ENCODE data around the gene DDX23.

DDX23 gene

DNA sequence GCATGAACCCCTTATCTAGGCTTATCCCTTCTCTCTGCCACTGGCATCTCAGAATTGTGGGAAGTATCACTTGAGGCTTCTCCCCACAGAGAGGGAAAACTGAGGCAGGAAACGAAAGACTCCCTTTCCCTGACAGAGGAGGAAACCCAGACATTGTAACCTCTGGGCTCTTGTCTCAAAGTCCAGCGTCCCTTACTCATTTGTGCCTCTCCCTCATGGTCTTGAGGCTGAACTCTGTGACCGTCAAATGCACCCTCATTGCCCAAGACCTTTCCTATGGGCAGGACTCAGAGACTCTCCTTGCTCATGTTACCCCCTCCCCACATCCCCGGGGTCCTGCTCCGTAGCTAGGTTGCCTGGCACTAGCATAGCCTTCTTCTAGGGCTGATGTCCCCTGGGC lies 29.8 kb downstream of the DDX23 start:
- no peak for ATAC-seq (ENCODE audit: low read depth)
- H3K9me3 ChIP-seq (ENCODE audit: severe bottlenecking), result no peaks in the 10 kb centered on the region
- H3K27me3 ChIP-seq (ENCODE audit: insufficient read depth, poor library complexity, severe bottlenecking), result no peaks in the 10 kb centered on the region
- H3K36me3 ChIP-seq (ENCODE audit: low read depth), result peaks cover 8% of the 10 kb centered on the region
- TF ChIP-seq CTCF (IDR thresholded peaks at IDR 0.05; ENCODE audit: poor library complexity, severe bottlenecking), result no peak
- no peak overlapping the region for H3K4me3 ChIP-seq (ENCODE audit: severe bottlenecking)
- H3K4me1 ChIP-seq (ENCODE audit: insufficient read depth, poor library complexity, severe bottlenecking), result no peaks in the 10 kb centered on the region
- no peak for DNase-seq (ENCODE audit: low spot score)
- no peak overlapping the region for H3K27ac ChIP-seq (ENCODE audit: poor library complexity, severe bottlenecking)

- no peaks in the 10 kb centered on the region for H3K27me3 ChIP-seq (ENCODE audit: insufficient read depth, poor library complexity, severe bottlenecking)
- ATAC-seq (ENCODE audit: low read depth) (no peak), DNase-seq (ENCODE audit: low spot score) (no peak)
- no peak for TF ChIP-seq CTCF (IDR thresholded peaks at IDR 0.05; ENCODE audit: poor library complexity, severe bottlenecking)
- 0 out of 2 replicates have a peak, but pooled peaks cover 4% of the 10 kb centered on the region for H3K36me3 ChIP-seq (ENCODE audit: low read depth)
- no peaks in the 10 kb centered on the region for H3K9me3 ChIP-seq (ENCODE audit: severe bottlenecking)
- no peak overlapping the region for H3K4me3 ChIP-seq (ENCODE audit: severe bottlenecking)
- H3K4me1 ChIP-seq (ENCODE audit: insufficient read depth, poor library complexity, severe bottlenecking), result no peaks in the 10 kb centered on the region
- H3K27ac ChIP-seq (ENCODE audit: poor library complexity, severe bottlenecking), result no peak overlapping the region
These were observed 31.8 kb downstream of the DDX23 start for GRCh38 chr12:48819986-48820725.

GRCh38 chr12:48818831-48819590 lies 33.0 kb downstream of the DDX23 start:
- Histone ChIP-seq H3K9me3 (ENCODE audit: severe bottlenecking) (no peaks in the 10 kb centered on the region), H3K4me3 (ENCODE audit: severe bottlenecking) (peak overlapping the region; percentile 58), H3K27ac (ENCODE audit: poor library complexity, severe bottlenecking) (no peak overlapping the region), H3K4me1 (ENCODE audit: insufficient read depth, poor library complexity, severe bottlenecking) (no peaks in the 10 kb centered on the region), H3K27me3 (ENCODE audit: insufficient read depth, poor library complexity, severe bottlenecking) (no peaks in the 10 kb centered on the region), H3K36me3 (ENCODE audit: low read depth) (no peaks in the 10 kb centered on the region)
- DNase-seq (ENCODE audit: low spot score), result no peak
- ATAC-seq (ENCODE audit: low read depth), result no peak
- TF ChIP-seq CTCF (IDR thresholded peaks at IDR 0.05; ENCODE audit: poor library complexity, severe bottlenecking), result peak; percentile 18

GRCh38 chr12:48817873-48818830 lies 33.8 kb downstream of the DDX23 start, which contains the start of gene CACNB3:
TSS of gene CACNB3 (plus strand) at chr12:48818496. CDS start at chr12:48818930, 434 bp downstream.
- no peak within 1 kb of the TSS for H3K27ac ChIP-seq (ENCODE audit: poor library complexity, severe bottlenecking)
- no peaks in the 10 kb centered on the region for H3K36me3 ChIP-seq (ENCODE audit: low read depth)
- peak within 1 kb of the TSS; percentile 58 for H3K4me3 ChIP-seq (ENCODE audit: severe bottlenecking)
- no peaks in the 10 kb centered on the region for H3K9me3 ChIP-seq (ENCODE audit: severe bottlenecking)
- ATAC-seq (ENCODE audit: low read depth) (peak; percentile 44), DNase-seq (ENCODE audit: low spot score) (no peak)
- H3K4me1 ChIP-seq (ENCODE audit: insufficient read depth, poor library complexity, severe bottlenecking), result no peaks in the 10 kb centered on the region
- H3K27me3 ChIP-seq (ENCODE audit: insufficient read depth, poor library complexity, severe bottlenecking), result no peaks in the 10 kb centered on the region
- TF ChIP-seq CTCF (IDR thresholded peaks at IDR 0.05; ENCODE audit: poor library complexity, severe bottlenecking), result no peak

Data from RWPE2 (cell line).